Measurements from ENCODE around the gene CPVL.

Gene CPVL

GRCh38 chr7:29039821-29040578, 106.3 kb downstream of the CPVL start:
- ATAC-seq (ENCODE audit: low read depth) (no peak), DNase-seq (ENCODE audit: low spot score) (no peak)
- Histone ChIP-seq H3K4me3 (ENCODE audit: severe bottlenecking) (no peak overlapping the region), H3K4me1 (ENCODE audit: insufficient read depth, poor library complexity, severe bottlenecking) (peaks cover 8% of the 10 kb centered on the region), H3K27ac (ENCODE audit: poor library complexity, severe bottlenecking) (no peak overlapping the region), H3K9me3 (ENCODE audit: severe bottlenecking) (no peaks in the 10 kb centered on the region), H3K36me3 (ENCODE audit: low read depth) (no peaks in the 10 kb centered on the region), H3K27me3 (ENCODE audit: insufficient read depth, poor library complexity, severe bottlenecking) (no peaks in the 10 kb centered on the region)
- no peak for TF ChIP-seq CTCF (IDR thresholded peaks at IDR 0.05; ENCODE audit: poor library complexity, severe bottlenecking)

DNA sequence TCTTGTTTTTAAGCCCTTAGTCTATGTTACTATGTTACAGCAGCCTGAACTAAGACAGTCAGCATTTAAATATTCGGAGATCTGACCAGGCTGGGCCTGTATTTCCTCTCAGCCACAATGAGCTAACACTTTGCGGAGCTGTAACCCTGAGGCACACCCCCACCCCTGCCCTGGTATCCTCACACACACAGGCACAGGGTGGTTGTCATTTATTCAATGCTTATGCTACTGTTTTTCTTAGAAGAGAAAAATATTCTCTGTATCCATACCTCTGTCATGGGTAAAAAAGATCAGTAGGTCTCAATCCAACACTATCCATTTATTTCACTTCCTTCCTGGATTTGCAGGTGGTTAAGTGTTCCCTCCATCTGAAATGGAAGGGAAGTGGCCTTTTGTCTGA, 107.9 kb downstream of the CPVL start:
- H3K27ac ChIP-seq (ENCODE audit: poor library complexity, severe bottlenecking), result no peak overlapping the region
- H3K27me3 ChIP-seq (ENCODE audit: insufficient read depth, poor library complexity, severe bottlenecking), result no peaks in the 10 kb centered on the region
- H3K4me1 ChIP-seq (ENCODE audit: insufficient read depth, poor library complexity, severe bottlenecking), result peaks cover 10% of the 10 kb centered on the region
- ATAC-seq (ENCODE audit: low read depth) (no peak), DNase-seq (ENCODE audit: low spot score) (no peak)
- TF ChIP-seq CTCF (IDR thresholded peaks at IDR 0.05; ENCODE audit: poor library complexity, severe bottlenecking), result no peak
- no peaks in the 10 kb centered on the region for H3K36me3 ChIP-seq (ENCODE audit: low read depth)
- no peaks in the 10 kb centered on the region for H3K9me3 ChIP-seq (ENCODE audit: severe bottlenecking)
- H3K4me3 ChIP-seq (ENCODE audit: severe bottlenecking), result no peak overlapping the region

- Histone ChIP-seq H3K9me3 (ENCODE audit: severe bottlenecking) (no peaks in the 10 kb centered on the region), H3K36me3 (ENCODE audit: low read depth) (no peaks in the 10 kb centered on the region), H3K27ac (ENCODE audit: poor library complexity, severe bottlenecking) (no peak overlapping the region), H3K4me3 (ENCODE audit: severe bottlenecking) (no peak overlapping the region), H3K4me1 (ENCODE audit: insufficient read depth, poor library complexity, severe bottlenecking) (peaks cover 10% of the 10 kb centered on the region), H3K27me3 (ENCODE audit: insufficient read depth, poor library complexity, severe bottlenecking) (no peaks in the 10 kb centered on the region)
- no peak for TF ChIP-seq CTCF (IDR thresholded peaks at IDR 0.05; ENCODE audit: poor library complexity, severe bottlenecking)
- DNase-seq (ENCODE audit: low spot score) (no peak), ATAC-seq (ENCODE audit: low read depth) (peak; percentile 99)
Measured at GRCh38 chr7:29035044-29035740, 111.1 kb downstream of the CPVL start.

DNA sequence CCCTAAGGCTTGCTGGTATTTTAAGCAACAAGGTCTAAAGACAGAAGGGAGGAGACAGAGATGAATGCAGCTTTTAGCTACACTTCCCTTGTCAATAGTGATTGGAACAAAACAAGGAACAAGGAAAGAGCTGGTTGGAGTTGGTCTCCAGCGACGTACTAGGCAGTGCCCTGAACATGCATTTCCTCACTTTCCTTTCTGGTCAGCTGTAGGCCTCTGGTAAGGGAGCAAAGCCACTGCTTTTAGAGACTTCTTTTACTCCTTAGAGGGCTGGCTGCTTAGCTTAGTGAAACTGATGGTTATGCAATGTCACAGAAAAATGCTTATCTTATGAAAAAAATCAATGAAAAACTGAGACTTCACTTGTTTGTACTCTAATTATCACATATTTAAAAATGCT, 112.8 kb downstream of the CPVL start:
- Histone ChIP-seq H3K9me3 (ENCODE audit: severe bottlenecking) (no peaks in the 10 kb centered on the region), H3K4me3 (ENCODE audit: severe bottlenecking) (no peak overlapping the region), H3K36me3 (ENCODE audit: low read depth) (no peaks in the 10 kb centered on the region), H3K27ac (ENCODE audit: poor library complexity, severe bottlenecking) (no peak overlapping the region), H3K4me1 (ENCODE audit: insufficient read depth, poor library complexity, severe bottlenecking) (peaks cover 10% of the 10 kb centered on the region), H3K27me3 (ENCODE audit: insufficient read depth, poor library complexity, severe bottlenecking) (no peaks in the 10 kb centered on the region)
- ATAC-seq (ENCODE audit: low read depth) (no peak), DNase-seq (ENCODE audit: low spot score) (no peak)
- TF ChIP-seq CTCF (IDR thresholded peaks at IDR 0.05; ENCODE audit: poor library complexity, severe bottlenecking), result no peak

GRCh38 chr7:29032146-29032545, 114.2 kb downstream of the CPVL start:
- H3K36me3 ChIP-seq (ENCODE audit: low read depth), result no peaks in the 10 kb centered on the region
- no peak overlapping the region for H3K4me3 ChIP-seq (ENCODE audit: severe bottlenecking)
- no peaks in the 10 kb centered on the region for H3K9me3 ChIP-seq (ENCODE audit: severe bottlenecking)
- DNase-seq (ENCODE audit: low spot score) (no peak), ATAC-seq (ENCODE audit: low read depth) (no peak)
- H3K4me1 ChIP-seq (ENCODE audit: insufficient read depth, poor library complexity, severe bottlenecking), result peaks cover 10% of the 10 kb centered on the region
- H3K27me3 ChIP-seq (ENCODE audit: insufficient read depth, poor library complexity, severe bottlenecking), result no peaks in the 10 kb centered on the region
- no peak for TF ChIP-seq CTCF (IDR thresholded peaks at IDR 0.05; ENCODE audit: poor library complexity, severe bottlenecking)
- no peak overlapping the region for H3K27ac ChIP-seq (ENCODE audit: poor library complexity, severe bottlenecking)

Measured in RWPE2 (cell line).